Skeletal muscle cell (primary cell): ENCODE measurements around the gene SIRT7.
A peak's percentile ranks its signal among the peaks of the same experiment; 100 is the strongest.

Experiments
- DNase-seq: peaks from one replicate; pipeline ENCODE4 v3.0.0-alpha.2; 2010; ENCODE audit warnings: low read depth
- H3K4me3 ChIP-seq: 2 replicates; pipeline ENCODE4 v1.5.1; 2011; ENCODE audit warnings: low read depth, mild to moderate bottlenecking, control low read depth, low read length, moderate library complexity

SIRT7 gene

DNA sequence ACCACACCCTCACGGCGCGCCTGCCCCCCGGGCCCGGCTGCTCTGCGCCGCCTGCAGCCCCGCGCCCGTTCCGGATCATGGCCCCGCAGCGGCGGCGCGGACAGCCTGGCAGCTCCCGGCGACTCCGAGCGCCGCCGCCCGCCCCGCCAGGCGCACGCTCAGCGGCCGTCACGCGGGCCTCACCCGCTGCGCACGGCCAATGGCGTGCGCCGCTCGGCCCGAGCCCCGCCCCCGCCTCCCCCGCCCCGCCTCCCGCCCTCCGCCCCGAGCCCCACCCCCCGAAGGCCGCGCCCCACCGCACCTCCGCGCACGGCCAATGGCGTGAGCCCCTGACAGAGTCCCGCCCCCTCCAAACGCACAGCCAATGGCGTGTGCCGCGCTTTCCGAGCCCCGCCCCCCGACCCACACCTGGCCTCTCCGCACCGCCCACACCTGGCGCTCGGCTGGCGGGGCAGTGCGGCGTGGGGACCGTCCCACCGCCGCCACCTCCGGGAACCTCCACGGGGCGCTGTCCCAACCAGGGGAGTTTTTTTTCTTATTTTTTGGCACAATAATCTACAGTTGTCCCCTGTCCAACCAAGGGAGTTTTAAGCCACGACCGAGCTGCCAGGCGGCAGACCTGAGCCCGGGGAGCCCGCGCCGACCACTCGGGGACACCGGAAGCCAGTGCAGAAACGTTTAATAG is 6.6 kb downstream of the SIRT7 start, which contains the start of gene PCYT2:
Gene PCYT2 (minus strand): TSS at position 123 of the 685 bp plus-strand sequence. CDS start 44 bp downstream, at position 79.
- peak; percentile 34 for DNase-seq
- H3K4me3 ChIP-seq: peak within 1 kb of the TSS; percentile 87

DNA sequence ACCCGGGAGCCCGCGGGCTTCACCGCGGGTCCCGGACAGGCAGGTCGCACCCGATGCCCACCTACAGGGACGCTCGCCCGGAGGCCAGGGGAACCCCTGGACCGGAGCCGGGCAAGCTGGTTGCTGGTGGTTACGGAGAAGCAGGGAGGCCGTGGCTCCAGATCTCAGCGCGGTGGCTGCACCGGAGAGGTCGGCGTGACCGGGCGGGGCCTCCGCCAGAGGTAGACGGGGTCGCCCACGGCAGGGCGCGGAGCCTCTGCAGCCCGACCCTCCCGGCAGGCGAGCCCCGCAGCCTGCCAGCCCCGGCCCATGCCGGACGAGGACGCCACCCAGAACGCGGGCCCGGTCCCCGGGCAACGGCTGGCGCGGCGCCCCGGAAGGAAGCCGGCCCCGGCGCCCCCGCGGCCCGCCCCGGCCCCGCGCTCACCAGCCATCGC is 7.1 kb downstream of the SIRT7 start:
- peak overlapping the region; percentile 87 for H3K4me3 ChIP-seq
- DNase-seq: no peak

DNA sequence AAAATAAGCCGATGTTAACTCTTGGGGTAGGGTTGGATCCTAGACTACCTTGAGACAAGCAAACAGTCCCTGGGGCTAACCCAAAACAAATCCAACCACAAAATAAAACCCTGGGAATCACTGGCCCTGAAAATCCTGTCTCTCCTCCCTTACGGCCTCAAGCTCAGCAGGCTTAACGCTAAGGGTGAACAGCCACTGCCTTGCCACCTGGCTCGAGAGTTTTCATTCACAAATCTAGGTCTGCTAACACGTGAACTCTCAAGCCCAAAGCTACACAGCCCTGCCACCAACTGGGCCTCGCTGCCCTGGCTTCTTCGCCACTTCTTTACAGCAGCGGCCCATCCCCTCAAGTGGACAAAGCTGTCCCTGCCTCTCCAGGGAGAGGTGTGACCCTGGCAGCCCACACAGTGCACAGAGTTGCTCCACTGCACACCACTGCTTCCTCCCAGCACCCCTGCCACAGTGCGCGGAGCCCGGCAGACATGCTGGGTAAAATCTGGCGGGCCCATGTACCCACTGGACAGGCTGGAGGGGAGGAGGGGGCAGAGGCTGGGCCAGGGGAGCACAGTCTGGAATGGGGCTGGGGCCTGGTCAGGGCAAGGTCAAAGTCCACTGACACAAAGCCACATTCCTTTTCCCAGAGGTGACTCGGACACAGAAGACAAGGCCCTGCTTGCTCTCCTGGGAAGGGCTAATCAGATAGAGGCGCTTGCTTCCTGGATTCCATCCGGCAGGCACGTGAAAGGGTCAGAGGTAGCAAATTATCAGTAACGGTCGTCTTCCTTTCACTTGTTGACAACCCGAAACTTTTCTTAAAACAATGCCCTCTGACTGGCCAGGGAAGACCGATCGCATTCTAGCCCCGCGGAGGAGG is 7.8 kb downstream of the SIRT7 start:
- peak overlapping the region; percentile 87 for H3K4me3 ChIP-seq
- DNase-seq: no peak

DNA sequence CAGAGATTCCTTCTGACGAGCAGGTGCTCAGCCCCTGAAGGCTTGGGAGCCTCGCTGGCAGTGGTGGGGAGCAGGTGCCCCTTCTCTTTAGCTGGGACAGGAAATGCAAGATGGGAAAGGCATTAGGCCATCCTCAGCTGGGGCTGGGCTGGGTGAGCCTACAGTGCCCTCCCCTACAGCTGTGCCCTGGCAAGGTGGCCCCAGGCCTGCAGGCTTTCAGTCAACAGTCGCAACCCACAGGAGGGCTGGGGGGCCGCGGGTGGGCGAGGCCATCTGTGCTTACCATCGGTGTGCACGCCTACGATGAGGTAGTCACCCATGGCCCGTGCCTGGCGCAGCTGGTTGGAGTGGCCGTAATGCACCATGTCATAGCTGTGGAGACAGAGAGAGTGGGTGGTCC is 8.7 kb downstream of the SIRT7 start:
- H3K4me3 ChIP-seq: no peak overlapping the region
- DNase-seq: no peak

DNA sequence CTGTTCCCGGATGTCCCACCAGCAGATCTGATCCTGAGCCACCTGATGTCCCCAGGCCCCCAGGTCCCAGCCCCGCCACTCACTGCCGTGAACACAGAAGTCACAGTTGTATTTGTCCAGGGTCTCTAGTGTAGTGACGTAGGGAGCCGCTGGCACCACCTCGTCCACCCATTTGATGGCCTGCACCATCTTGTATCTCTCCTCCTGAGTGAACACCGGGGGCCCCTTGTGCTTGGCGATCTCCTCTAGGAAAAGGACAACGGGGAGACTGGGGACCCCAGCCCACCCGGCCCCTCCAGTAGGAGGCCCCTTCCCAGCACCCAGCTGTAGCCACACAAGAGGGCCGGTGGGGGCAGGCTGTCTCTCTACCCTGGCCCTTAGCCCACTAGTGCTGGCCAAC is 9.2 kb downstream of the SIRT7 start:
- DNase-seq: no peak
- H3K4me3 ChIP-seq: no peak overlapping the region

DNA sequence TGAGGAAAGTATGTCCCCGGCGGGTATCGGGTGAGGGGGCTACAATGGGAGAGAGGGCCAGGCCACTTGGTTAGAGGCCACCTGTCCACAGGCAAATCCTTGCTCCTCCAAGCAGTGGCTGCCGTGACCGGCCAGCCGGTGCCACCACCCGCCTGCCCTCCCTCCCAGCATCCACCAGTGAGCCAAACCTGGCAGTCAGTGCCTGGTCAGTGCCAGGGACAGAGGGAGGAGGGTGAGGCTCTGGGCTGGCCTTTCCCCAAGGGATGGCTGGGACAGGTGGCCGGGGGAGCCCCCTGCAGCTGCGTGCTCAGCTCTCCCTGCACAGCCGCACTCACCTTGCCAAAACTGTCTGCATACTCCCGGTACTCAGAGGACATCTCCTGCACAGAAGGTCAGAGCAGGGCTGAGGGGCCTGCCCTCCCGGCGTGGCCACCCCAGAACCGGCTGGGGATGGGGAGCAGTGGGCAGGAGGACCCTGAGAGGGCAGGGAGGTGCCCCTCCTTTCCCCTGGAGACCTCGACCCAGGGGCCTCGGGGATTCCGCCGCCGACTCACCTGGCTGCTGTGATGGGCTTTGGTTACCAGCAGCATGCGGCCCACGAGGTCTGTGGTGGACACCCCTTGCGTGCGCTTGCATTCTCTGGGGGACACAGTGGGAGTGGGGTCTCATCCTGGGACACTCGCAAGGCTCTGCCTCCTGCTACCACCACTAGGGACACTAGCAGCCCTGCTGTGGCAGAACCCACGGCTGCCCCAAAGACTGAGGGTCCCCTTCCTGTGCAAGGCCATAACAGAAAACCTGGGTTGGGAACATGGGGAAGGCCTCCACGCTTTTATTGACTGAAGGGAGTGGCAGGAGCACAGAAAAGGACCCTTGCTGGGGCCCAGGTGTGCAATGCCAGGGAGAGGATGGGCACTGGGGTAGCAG is 10.5 kb downstream of the SIRT7 start:
- H3K4me3 ChIP-seq: no peak overlapping the region
- DNase-seq: no peak

DNA sequence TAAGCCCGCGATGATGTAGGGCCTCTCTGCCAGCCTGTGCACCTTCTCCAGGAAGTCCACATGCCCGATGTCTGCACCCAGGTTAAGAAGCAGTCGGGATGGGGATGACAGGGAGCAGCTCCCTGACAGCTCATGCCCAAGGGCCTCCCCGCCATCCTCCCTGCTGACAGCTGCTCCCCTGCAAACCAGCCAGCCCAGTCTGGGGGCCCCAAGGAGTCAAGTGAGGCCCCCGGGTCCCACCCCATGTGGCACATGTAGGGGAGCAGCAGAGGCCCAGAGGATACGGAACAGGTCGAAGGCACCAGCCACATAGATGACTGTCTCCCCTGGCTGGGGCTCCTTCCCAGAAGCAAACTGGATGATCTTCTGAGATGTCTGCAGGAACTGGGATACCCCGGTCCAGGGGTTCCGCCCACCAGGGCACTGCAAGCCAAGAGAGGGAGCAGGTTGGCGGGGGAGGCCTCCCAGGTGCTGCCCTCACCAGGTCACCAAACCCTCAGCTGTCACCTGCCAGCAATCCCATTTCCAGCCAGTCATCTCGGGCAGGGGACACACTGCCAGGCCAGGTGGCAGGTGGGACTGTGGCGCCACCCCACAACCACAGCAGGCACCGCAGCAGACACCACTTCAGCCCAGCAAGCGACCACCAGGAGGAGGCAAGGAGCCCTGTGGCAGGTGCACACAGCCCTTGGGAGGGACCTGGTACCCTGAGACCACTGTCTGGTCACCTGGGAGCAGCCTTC is 11.3 kb downstream of the SIRT7 start:
- H3K4me3 ChIP-seq: no peak overlapping the region
- DNase-seq: no peak

DNA sequence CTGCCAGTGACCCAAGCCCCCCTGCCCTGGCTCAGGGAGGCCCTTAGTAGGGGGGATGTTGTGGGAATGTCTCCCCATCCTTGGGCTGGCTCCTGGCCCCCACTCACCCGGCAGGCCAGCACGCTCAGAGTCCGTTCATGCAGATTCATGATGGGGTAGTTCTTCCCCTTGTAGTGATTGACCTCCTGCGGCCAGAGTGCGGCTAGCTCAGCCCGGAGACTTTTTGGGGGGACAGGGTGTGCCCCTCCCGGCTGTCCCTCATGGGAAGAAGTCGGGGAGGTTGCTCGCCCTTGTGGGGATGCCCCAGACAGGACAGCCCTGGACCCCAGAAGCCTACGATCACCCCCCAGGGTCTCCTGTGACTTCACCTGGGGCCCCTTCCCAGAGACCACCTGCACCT is 12.0 kb downstream of the SIRT7 start:
- H3K4me3 ChIP-seq: no peak overlapping the region
- DNase-seq: no peak

DNA sequence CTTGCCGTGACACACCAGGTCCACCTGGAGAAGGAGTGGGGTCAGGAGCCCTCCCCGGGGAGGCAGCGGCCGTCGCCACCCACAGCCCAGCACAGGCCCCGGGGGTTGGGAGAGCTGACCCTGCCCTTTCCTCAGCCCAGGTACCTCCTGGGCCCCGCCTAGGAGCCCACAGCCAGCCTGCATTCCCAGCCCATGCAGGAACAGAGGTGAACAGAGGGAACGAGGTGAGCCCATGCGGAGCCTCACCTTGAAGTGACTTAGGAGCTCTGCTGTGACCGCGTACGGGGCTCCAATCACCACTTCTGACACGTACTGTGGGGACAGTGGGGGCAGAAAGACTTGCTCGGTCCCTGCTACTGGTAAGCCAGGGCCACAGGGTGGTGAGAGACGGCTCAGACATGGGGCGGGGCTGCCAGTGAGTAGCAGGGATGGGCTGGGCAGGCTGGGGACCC is 12.5 kb downstream of the SIRT7 start:
- H3K4me3 ChIP-seq: no peak overlapping the region
- DNase-seq: no peak

DNA sequence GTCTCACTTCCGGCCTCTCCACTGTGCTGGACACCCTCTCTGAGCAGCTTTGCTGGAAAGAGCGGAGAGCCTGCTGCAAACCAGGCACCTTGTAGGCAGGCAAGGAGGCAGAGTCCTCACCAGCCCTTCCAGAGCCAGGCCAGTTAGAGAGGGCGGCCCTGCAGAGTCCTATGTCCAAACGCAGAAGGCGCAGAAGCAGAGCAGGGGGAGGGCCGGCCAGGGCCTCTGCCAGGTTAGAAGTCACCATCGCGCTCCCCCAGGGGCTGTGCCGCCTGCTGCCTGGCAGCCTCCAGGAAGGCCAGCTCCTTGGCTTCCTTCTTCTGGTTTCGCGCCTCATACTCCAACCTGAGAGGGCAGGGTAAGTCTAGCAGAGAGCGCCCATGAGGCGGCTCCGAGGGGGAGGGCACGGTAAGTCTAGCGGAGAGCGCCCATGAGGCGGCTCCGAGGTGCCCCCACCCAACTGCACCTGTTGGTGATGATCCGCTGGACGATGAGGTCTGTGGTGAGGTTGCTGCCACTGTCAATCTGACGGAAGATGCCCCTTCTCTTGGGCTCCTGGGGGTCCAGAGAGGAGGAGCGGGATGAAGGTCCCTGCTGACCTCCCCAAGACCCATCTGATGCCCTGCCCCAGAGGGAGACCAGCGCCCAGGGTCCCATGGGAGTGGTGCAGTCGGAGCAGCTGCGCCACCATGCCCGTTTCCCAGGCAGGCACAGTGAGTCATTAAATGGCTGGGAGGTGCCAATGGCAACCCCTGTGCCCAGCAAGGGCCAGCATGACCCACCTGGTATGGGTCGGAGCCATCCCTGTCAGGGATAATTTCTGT is 13.2 kb downstream of the SIRT7 start:
- DNase-seq: no peak
- H3K4me3 ChIP-seq: no peak overlapping the region

DNA sequence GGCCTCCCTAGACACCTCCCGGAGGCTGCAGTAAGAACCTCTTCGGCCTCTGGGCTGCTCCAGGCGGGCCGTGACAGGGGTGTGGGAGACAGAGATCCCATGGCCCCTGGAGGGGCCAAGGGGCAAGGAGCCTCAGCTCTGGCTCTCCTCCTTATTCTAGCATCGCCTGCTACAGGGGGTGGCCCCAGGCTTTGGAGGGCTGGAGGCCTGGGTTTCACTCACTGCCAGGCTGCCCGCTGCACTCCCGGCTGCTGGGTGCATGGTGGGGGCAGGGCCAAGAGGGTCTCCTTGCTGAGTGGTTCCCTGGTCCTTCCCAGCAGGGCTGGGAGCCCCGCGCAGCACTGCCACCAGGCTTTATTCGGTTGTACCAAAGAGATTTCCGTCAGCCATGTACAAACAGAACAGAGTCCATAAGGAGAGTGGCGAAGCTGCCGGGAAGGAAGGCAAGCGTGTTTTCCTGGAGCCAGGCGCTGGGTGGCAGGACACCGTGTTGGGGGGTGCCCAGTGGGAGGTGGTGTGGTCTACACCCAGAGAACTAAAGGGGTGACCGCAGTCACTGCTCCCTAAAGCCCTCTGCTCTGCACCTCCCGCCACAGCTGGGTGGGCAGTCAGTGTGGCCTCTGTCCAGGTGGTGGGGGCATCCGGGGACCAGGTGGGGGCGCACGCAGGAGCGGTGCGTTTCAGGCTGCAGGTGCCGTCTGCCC is 13.9 kb downstream of the SIRT7 start:
- no peak for DNase-seq
- no peak overlapping the region for H3K4me3 ChIP-seq

DNA sequence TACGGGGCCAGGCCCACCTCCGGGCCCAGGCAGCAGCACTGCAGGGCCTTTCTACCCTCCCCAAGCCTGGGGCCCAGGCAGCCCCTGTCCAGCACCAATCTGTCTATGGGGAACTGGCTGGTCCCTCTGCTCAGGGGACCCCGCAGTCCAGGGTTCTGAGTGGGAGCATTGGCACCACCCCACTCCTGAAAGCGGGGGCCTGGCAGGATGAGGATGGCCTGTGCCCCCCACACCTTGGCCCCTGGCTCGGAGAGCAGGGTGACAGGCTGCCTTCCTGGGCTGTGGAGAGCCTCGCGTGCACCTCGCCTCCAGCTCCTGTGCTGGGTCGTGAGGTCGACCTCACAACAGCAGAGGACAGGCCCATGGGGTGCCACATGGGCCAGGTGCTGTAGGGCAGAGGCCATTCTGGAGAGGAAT is 14.6 kb downstream of the SIRT7 start:
- no peak overlapping the region for H3K4me3 ChIP-seq
- no peak for DNase-seq

DNA sequence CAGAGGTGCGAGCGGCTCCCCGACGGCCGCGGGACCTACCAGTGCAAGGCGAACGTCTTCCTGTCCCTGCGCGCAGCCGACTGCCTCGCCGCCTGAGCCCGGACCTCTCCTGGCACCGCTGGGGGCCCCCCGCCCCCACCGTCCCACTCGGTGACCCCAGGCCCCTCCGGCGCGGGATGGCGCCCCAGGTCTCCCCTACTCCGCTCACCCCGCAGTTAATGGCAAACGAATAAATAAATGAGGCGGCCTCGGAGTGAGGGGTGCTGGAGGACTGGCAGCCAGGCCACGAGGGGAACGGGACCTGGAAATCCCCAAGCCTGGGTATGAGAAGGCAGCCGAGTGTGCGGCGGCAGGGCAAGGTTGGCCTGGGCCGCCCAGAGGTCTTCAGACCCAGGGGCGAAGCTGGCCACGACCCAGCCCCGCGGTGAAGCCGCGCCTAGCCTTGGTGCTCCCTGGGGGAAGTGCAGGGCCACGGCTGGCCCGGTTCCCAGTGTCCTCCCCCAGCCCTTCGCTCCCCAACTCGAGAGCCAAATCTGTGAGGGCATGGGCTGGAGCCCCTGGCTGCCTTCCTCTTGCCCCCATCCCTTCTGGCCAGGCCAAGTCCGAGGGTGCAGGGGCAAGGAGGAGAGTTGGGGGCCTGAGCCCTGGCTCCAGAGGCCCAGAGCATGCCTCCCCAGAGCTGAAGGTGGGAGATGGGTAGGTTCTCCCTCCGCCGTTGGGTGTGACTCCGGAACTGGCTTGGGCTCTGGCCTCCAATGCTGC is 15.1 kb downstream of the SIRT7 start:
- DNase-seq: no peak

DNA sequence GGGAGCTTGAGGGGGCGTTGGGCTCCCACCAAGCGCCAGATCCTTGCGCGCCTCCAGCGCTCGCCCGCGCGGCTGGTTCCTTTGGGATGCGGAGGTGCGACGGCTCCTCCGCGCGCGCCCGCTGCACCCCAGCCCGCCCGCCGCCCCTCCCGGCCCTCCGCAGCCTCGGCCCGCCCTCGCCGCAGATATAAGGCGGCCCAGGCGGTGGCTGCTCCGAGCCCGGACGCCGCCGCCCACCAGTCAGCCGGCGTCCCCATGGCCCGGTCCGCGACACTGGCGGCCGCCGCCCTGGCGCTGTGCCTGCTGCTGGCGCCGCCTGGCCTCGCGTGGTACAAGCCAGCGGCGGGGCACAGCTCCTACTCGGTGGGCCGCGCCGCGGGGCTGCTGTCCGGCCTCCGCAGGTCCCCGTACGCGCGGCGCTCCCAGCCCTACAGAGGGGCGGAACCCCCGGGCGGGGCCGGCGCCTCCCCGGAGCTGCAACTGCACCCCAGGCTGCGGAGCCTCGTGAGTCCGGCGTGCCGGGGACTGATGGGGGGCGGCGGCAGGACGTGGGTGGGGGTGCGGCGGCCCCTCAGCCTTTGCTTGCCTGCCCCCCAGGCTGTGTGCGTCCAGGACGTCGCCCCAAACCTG is 15.8 kb downstream of the SIRT7 start, which contains the start of gene NPB:
Gene NPB (plus strand): TSS at position 216 of the 630 bp plus-strand sequence. CDS start 40 bp downstream, at position 256.
- H3K4me3 ChIP-seq: peak within 1 kb of the TSS; percentile 42
- DNase-seq: no peak

More for the DNA sequence above, 15.1 kb downstream of the SIRT7 start:
- peak overlapping the region; percentile 42 for H3K4me3 ChIP-seq

DNA sequence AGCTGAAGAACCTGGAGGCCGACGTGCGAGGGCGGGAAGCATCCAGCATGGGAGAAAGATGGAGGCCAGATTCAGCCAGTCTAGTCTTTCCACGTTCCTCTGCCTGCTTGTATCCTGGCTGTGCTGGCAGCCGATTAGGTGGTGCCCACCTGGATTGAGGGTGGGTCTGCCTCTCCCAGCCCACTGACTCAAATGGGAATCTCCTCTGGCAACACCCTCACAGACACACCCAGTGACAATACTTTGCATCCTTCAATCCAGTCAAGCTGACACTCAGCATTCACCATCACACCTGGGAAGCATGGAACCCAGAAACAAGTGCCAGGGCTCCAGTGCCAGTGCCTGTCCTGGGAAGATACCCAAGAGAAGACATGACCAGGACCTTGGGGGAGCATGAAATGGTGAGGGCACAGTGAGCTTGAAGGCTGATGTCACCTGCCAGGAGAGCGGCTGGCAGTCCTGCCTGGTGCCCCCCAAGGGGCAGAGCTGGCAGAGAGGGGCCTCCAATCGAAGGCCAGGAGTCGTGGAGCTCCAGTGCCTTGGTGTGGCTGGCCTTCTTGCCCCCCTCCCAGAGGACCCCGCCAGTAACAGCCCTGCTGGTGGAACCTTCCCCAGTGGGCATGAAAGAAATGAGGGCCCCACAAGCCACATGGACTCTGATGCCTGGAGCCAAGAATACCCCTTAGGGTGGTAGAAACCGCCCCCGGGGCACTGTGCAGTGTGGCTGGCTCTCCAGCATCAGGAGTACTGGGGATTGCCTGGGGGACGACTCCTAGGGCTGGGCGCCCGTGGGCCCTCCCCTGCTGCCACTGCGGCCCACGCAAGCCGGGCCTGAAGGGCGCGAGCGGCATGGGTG is 16.6 kb downstream of the SIRT7 start:
- peak overlapping the region; percentile 42 for H3K4me3 ChIP-seq
- no peak for DNase-seq
